Cerebellar nuclear complex (tissue), 1 donor: ENCODE results near the gene KCNJ14.
A peak's percentile ranks its signal among the peaks of the same experiment; 100 is the strongest.

ENCODE experiments used
- DNase-seq, 2 experiments: peaks; one replicate each; lab custom pipeline; 2025; lab: John Stamatoyannopoulos, UW

KCNJ14 gene

DNA sequence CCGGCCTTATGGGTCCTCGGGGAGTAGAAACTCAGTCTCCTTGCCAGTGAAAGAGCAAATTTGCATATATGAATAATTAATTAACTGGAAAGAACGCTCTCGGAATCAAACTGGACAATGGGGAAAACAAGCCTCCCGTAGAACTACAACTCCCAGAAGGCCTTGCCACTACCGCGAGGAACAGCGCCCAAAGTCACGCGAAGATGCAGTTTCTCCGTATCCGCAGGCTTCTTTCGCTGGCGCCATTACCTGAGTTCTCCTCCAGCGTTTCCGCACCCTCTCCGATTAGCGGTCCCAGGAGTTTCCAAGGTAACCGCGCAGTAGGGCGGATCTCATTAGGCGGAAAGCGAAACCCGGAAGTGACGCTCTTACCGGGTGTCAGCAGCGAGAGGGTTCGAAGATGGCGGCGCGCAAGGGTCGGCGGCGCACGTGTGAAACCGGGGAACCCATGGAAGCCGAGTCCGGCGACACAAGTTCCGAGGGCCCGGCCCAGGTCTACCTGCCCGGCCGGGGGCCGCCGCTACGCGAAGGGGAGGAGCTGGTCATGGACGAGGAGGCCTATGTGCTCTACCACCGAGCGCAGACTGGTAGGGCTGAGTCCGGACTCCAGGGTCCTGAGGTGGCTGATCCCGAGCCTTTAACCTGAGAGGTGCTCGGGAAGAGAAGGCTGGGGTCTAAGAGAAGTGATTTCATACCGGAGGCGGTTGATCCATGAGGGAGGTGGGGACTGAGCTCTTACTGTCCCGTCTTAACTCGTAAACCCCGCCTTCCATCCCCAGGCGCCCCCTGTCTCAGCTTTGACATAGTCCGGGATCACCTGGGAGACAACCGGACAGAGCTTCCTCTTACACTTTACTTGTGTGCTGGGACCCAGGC is 9.5 kb upstream of the KCNJ14 start, which contains the start of gene GRWD1:
Gene GRWD1 (plus strand): TSS at position 378 of the 876 bp plus-strand sequence. CDS start 23 bp downstream, at position 401.
- peak; percentile 85 to 86 for DNase-seq

DNA sequence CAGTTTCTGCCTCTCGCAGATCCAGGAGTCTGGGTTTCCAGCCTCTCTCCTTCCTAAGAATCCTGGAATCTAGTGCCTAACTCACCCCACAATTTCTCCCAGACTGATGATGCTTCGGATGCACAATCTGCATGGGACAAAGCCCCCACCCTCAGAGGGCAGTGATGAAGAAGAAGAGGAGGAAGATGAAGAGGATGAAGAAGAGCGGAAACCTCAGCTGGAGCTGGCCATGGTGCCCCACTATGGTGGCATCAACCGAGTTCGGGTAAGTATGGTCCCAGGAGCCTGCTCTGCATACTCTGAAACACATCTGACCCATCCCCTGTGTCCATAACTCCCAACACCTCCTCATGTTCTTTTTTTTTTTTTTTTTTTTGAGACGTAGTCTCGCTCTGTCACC is 8.8 kb upstream of the KCNJ14 start:
- no peak for DNase-seq

DNA sequence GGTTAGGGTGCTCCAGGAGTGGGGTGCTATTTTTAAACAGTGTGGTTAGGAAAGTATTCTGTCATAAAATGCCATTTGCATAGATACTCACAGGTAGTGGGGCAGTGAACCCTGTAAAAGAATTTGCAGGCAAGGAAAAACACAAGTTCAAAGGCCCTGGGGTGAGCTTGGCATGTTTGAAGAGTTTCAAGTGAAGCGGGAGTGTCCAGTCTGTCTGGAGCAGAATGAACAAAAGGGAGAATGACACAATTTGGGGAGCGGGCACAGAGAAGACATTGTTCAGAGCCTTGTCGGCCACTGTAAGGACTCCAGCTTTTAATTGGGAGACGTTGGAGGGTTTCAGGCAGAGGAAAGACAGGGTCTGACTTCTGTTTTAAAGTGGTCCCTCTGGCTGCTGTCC is 6.8 kb upstream of the KCNJ14 start:
- no peak for DNase-seq

DNA sequence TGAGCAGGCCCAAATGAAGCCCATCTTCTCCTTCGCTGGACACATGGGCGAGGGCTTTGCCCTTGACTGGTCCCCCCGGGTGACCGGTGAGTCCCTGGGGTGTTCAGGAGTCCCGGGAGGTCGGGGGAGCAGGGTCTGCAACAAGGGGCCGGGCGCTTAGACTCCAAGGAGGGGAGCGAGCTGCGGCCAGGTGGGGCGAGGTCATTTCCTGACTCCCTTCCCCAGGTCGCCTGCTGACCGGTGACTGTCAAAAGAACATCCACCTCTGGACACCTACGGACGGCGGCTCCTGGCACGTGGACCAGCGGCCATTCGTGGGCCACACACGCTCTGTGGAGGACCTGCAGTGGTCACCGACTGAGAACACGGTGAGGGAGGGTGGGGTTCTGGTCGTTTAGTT is 4.9 kb upstream of the KCNJ14 start:
- no peak for DNase-seq

DNA sequence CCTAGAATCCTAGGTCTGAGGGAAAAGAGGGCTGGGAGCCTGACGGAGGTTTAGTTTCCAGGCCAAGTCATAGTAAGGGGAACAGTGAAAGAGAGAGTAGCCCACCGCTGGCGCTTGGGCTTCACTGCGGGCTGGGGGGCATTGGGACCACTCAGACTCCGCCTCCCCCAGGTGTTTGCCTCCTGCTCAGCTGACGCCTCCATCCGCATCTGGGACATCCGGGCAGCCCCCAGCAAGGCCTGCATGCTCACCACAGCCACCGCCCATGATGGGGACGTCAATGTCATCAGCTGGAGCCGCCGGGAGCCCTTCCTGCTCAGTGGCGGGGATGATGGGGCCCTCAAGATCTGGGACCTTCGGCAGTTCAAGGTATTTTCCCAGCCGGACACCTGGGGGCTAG is 4.5 kb upstream of the KCNJ14 start:
- DNase-seq: no peak

DNA sequence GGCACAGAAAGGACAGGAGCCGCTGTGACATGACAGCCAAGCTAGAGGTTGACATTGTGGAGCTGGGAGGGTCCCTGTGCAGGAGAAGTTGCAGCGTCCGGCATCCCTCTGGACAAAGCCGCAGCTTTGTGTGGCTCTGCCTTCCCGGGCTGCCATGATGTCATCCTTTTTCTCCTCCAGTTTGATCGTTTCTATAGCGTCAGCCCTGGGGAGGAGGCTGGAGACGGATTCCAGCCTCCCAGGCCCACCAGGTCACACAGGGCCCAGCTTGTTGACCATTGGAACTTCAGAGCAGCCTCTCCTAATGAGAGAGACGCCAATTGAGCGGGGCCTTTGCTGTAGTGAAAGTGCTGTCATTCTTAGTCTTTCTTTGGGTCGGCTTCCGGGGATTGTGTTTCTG is 3.8 kb upstream of the KCNJ14 start:
- DNase-seq: no peak

DNA sequence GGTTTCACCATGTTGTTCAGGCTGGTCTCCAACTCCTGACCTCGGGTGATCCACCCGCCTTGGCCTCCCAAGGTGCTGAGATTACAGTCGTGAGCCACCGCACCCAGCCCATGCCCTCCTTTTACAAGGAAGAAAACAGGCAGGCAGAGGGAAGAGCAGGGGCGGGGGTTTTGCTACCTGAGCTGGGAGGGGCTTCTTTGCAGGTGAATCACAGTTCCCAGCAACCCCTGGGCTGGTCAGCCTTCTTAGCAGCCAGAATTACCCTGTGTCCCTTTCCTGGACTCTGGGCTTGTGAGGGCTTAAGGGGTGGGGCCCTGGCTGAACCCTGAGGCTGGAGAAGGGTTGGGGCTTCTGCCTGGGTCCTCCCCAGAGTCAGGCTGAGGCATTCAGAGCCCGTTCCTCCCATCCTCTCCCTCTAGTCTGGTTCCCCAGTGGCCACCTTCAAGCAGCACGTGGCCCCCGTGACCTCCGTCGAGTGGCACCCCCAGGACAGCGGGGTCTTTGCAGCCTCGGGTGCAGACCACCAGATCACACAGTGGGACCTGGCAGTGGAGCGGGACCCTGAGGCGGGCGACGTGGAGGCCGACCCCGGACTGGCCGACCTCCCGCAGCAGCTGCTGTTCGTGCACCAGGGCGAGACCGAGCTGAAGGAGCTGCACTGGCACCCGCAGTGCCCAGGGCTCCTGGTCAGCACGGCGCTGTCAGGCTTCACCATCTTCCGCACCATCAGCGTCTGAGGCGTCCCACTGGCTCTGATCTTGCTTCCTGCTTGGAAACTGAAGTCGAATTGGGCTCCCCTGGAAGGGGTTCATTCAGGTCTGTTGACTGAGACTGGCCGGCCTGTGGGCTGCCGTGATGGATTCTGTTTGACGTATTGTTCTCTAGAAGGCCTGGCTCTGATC is 2.8 kb upstream of the KCNJ14 start:
- DNase-seq: no peak

DNA sequence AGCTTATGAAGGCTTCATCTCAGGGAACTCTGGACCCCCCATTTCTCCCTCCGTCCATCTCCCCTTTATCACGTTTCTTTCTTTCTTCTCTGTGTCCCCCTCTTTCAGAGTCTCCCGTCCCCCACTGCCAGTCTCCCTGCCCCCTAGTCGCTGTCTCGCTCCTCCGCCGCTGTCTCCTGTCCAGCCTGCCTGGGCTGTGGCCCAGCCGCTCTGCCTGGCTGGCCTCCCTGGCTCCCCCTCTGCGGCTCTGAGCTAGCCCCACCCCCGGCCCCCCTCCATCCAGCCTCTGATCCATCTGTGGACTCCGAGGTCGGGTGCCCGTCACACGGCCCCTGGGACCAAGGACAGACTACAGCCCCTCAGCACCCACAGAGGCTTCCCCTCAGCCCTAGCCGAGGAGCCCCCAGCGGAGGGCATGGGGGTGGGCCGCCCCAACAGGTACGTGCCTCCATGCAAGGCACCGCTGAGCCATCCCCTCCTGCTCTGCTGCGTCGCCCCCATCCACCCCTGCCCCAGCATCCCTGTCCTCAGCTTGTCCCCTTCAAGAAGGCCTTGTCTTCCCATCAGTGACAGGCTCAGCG is 1.1 kb upstream of the KCNJ14 start:
- no peak for DNase-seq

DNA sequence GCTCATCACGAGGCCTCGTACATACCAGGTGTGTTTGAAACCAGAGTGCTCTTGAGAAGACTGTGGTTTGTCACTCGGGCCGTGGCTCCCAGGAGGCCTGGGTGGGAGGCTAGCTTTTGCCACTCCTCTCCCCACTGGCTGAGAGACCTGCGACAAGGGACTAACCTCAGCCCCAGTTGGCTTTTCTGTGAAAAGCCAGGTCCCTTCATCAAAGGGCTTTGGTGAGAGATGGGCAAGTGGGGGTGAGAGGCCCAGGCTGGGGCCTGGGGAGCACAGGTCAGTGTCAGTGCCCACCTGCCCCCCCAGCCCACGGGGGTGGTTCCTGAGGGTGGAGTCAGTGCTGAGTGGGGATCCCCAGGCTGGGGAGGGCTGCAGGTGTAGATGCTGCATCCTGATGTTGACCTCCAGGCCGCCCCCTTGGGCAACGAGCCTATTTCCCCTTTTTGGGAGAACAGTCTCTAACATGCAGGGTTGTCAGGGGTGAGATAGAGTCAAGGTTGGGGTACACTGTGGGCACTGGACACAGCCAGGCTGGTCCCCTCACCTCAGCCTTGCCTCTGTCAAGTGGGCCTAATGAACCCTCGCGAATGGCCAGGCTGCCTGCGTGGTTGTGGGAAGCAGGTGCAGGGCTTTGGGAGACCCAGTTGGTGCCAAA is 661 bp downstream of the KCNJ14 start:
- no peak for DNase-seq

DNA sequence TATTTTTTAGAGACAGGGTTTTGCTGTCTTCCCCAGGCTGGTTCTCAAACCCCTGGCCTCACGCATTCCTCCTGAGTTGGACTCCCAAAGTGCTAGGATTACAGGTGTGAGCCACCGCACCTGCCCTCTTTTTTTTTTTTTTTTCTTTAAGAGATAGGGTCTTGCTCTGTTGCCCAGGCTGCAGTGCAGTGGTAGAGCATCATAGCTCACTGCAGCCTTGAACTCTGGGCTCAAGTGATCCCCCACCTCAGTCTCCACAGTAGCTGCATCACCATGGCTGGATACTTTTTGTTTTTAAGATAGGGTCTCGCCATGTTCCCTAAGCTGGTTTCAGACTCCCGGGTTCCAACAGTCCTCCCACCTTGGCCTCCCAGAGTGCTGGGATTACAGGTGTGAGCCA is 1.5 kb downstream of the KCNJ14 start:
- no peak for DNase-seq

DNA sequence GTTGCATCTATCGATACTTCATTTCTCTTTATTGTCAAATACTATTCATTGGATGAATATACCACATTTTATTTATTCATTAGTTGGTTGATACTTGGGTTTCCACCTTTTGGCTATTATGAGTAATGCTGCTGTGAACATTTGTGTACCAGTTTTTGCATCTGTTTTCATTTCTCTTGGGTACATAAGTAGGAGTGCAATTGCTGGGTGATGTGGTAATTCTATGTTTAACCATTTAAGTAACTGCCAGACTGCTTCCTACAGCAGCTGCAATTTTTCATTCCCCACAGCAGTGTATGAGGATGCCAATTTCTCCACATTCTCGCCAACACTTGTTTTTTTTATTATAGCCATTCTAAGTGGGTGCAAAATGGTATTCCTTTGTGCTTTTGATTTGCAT is 2.6 kb downstream of the KCNJ14 start:
- no peak for DNase-seq

DNA sequence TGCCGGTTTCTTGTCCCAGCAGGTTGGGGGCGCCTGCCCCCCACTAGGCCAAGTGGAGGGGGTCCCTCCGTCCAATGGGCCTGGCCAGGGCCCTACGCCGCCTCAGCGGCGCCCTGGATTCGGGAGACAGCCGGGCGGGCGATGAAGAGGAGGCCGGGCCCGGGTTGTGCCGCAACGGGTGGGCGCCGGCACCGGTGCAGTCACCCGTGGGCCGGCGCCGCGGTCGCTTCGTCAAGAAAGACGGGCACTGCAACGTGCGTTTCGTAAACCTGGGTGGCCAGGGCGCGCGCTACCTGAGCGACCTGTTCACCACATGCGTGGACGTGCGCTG is 6.2 kb downstream of the KCNJ14 start:
- no peak for DNase-seq

DNA sequence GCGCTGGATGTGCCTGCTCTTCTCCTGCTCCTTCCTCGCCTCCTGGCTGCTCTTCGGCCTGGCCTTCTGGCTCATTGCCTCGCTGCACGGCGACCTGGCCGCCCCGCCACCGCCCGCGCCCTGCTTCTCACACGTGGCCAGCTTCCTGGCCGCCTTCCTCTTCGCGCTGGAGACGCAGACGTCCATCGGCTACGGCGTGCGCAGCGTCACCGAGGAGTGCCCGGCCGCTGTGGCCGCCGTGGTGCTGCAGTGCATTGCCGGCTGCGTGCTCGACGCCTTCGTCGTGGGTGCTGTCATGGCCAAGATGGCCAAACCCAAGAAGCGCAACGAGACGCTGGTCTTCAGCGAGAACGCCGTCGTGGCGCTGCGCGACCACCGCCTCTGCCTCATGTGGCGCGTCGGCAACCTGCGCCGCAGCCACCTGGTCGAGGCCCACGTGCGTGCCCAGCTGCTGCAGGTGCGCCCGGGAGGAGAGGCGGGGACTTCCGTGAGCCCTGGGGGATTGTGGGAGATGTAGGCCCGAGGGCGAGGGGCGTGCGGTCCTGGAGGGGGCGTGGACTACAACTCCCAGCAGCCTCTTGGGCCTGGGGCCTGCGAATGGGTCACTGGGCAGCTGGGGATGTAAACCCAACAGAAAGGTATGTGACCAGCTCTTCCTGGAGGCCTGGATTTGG is 6.7 kb downstream of the KCNJ14 start:
- no peak for DNase-seq

DNA sequence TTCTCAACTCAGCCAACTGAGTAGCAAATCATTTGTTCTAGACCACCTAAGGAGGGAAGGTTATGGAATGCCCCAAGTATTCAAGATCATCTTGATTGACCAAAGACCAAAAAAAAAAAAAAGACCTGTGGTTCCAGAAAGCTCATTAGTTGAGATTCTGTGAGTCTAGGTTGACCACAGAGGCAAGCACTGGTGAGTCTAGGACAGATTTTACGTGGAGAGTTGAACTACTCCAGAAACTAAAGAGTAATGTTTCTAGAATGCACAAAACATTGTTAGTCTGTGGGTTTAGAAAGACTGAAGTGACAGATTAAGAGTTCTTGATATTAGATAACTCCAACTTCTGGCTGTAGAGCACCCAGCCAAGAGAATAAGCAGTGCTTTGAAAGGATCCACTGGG is 9.8 kb downstream of the KCNJ14 start:
- DNase-seq: no peak

DNA sequence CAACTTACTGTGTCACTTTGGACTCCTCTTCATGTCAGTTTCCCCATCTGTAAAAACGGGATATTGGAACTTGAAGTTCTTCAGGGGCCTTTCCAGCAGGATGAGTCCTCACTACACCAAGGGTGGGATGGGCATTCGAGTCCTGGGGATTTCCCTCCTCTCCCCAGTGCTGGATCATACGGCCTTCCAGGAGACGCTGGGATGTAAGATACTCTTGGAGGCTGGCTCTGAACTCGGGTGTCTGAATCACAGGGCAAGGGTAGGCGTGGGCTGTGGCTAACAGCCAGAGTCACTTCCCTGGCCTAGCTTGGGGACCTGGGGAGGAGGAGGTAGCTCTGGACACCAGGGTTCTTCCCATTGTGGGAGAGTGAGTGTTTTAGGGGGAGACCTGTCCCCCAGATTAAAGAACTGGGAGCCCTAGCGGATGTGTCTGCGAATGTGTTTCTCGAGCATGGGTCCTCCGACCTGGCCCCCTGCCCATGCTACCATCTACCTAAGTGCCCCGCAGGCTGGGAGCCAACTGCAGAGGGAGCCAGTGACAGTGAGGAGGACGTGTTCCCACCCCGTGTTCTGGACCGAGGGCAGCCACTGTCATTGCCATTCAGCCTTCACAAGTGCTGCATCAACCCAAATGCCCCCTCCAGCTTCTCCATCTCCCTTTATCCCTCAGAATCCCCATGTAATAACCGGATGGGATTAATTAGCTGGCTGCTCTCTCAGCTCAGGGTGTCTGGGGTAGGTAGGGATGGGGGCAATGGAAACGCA is 11.4 kb downstream of the KCNJ14 start:
- DNase-seq: no peak

DNA sequence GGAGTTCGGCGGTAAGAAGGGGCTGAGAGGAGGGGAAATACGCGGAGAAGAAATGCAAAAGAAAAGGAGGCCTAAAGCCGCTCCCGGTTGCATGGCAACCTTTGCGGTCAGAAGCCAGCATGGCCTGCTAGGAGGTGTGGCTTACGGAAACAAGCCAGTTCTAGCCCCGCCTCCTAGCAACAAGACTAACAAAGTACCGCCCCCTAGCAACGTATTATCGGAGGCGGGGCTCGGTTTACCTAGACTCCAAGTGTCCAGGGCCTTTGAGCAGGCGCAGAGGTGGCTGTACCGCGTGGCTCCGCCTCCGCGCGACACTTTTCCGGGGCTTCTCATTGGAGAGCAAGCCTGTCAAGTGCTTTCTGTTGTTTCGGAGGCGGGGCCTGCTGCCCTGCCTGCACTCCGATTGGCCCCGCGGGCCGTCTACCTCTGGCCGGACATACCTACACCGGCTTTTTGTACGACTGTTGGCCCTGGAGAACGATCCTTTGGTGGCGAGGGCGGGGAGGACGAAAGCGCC is 13.5 kb downstream of the KCNJ14 start:
- DNase-seq: peak; percentile 100

DNA sequence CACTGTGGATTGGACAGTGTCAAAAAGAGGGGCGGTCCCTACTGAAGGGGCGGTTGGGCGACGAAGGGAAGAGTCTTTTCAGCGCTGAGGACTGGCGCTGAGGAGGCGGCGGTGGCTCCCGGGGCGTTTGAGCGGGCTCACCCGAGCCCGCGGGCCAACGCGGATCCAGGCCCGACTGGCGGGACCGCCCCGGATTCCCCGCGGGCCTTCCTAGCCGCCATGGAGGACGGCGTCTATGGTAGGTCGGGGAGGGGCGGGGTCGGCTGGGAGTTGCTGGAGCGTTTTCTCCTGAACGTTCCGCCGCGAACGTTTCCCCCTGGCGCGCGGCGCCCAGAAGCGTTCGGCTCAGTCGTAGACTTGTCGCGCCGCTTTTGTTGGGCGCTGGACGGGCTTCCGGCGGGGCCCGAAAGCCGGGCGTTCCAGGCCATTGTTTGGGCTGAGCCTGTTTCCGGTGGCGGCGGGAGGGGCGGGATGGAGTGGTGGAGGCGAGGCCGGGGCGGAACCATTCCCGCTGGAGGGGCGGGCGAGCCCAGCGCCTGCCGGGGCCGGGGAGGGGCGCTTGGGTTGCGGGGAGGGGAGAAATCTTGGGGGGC is 14.0 kb downstream of the KCNJ14 start, which contains the start of gene CYTH2:
Gene CYTH2 (plus strand): TSS at position 81 of the 593 bp plus-strand sequence. CDS start 139 bp downstream, at position 220.
- DNase-seq: peak in 1 of 2 experiments; percentile 16

DNA sequence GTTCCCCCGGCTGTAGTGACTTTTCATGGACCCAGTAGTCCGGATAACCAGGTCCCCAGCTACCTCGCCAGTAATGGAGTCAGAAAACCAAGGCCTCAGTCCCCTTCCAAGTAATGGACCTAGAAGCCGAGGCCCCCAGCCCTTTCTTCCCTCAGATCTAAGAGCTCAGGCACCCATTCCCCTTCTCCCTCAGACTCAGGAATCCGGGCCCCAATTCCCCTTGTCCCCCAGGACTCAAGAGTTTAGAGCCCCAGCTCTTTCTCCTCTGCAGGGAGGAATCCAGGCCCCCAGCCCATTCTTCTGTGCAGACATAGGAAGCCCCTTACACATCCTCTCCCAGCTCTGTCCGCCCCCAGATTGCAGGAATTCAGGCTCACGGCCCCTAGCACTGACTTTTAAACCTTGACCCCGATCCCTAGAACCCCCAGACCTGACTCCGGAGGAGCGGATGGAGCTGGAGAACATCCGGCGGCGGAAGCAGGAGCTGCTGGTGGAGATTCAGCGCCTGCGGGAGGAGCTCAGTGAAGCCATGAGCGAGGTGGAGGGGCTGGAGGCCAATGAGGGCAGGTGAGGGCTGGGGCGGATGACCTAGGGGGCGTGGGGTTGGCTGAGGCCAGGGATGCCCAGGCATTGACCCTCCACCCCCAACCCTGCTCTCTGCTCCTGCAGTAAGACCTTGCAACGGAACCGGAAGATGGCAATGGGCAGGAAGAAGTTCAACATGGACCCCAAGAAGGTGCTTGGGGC is 14.7 kb downstream of the KCNJ14 start:
- DNase-seq: no peak

DNA sequence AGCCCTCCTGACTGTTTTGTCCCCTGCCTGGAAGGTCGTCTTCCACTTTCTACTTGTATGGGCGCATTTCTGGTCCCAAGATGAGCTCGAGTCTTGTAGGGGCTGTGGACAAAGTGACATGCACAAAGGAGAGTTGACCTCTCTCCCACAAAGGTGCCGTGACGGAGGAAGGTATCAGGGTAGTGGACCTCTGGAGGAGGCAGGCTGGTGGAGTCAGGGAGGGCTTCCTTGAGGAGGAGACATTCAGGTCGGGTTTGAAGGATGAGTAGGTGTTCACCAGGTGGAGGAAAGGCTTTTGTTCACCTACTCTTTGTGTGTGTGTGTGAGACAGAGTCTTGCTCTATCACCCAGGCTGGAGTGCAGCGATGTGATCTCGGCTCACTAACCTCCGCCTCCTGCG is 15.5 kb downstream of the KCNJ14 start:
- DNase-seq: no peak
